ENCODE data around the gene SULT2B1. TPM values are rescaled to one million over a fixed set of nuclear protein-coding genes. Genes with fewer than 3 reads are reported as not detected.
A peak's percentile ranks its signal among the peaks of the same experiment; 100 is the strongest.

SULT2B1 gene
- polyA plus RNA-seq, 1 experiment, result 0.25 TPM

DNA sequence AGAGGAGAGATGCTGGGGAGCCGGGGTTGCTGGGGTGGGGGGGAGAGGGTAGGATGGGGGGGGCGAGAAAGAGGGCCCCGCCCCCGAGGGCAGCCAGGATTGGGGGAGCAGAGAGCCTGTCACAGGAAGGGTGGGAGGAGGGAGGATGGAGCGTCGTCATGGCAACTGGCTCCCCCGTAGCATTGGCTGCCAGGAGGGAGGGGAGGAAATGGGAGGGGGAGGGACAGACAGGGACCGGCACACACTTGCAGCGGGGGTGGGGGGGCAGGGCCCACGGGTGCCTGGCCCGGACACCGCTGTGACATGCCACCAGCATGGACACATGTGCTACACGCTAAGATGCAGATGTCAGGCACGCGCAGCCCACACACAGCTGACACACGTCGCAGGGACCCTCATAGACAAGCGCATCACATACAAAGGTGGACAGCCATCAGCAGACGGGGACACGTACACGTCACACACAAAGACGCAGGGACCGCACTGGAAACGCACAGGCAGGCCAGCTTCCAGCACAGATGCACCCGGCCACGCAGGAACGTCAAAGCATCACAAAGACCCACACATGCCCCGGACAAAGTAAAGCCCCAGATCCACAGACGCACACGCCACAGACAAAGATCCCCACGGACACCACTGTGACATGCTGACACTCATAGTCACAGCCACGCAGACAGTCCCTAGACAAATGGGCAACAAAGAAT, 40.0 kb upstream of the SULT2B1 start, which contains the start of gene LMTK3:
Gene LMTK3 (minus strand): TSS at position 36 of the 704 bp plus-strand sequence. CDS start 259 bp downstream, outside the sequence.
- Histone ChIP-seq H3K27me3 (ENCODE audit: control insufficient read depth, insufficient read depth, low read length) (peaks cover 21% of the 10 kb centered on the region), H3K36me3 (ENCODE audit: control insufficient read depth, insufficient read depth, low read length) (no peaks in the 10 kb centered on the region), H3K4me3 (ENCODE audit: low read depth, low read length) (peak within 1 kb of the TSS; percentile 7; the same call in 1 of the 2 replicates)
- no peak for DNase-seq (ENCODE audit: low read depth)
- TF ChIP-seq, protein P1, sequence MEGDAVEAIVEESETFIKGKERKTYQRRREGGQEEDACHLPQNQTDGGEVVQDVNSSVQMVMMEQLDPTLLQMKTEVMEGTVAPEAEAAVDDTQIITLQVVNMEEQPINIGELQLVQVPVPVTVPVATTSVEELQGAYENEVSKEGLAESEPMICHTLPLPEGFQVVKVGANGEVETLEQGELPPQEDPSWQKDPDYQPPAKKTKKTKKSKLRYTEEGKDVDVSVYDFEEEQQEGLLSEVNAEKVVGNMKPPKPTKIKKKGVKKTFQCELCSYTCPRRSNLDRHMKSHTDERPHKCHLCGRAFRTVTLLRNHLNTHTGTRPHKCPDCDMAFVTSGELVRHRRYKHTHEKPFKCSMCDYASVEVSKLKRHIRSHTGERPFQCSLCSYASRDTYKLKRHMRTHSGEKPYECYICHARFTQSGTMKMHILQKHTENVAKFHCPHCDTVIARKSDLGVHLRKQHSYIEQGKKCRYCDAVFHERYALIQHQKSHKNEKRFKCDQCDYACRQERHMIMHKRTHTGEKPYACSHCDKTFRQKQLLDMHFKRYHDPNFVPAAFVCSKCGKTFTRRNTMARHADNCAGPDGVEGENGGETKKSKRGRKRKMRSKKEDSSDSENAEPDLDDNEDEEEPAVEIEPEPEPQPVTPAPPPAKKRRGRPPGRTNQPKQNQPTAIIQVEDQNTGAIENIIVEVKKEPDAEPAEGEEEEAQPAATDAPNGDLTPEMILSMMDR (IDR thresholded peaks at IDR 0.05; ENCODE audit: insufficient read depth, low read depth, low read length), result no peak
- ChIA-PET CTCF (interaction anchor here (0.9 kb wide), 1 partner anchor 75 kb away, joined by 3 read pairs; no protein-coding TSS in a partner anchor), POLR2A (no interaction called here)

- Histone ChIP-seq H3K36me3 (ENCODE audit: control insufficient read depth, insufficient read depth, low read length) (no peaks in the 10 kb centered on the region), H3K27me3 (ENCODE audit: control insufficient read depth, insufficient read depth, low read length) (peaks cover 21% of the 10 kb centered on the region), H3K4me3 (ENCODE audit: low read depth, low read length) (no peak overlapping the region)
- TF ChIP-seq, protein P1 (IDR thresholded peaks at IDR 0.05; ENCODE audit: insufficient read depth, low read depth, low read length), result no peak
- ChIA-PET CTCF (interaction anchor here (0.9 to 1.6 kb wide), 2 partner anchors 72 to 74 kb away, joined by 3 to 6 read pairs; no protein-coding TSS in a partner anchor), POLR2A (no interaction called here)
- no peak for DNase-seq (ENCODE audit: low read depth)
These were observed 39.3 kb upstream of the SULT2B1 start for GRCh38 chr19:48512504-48513288.

DNA sequence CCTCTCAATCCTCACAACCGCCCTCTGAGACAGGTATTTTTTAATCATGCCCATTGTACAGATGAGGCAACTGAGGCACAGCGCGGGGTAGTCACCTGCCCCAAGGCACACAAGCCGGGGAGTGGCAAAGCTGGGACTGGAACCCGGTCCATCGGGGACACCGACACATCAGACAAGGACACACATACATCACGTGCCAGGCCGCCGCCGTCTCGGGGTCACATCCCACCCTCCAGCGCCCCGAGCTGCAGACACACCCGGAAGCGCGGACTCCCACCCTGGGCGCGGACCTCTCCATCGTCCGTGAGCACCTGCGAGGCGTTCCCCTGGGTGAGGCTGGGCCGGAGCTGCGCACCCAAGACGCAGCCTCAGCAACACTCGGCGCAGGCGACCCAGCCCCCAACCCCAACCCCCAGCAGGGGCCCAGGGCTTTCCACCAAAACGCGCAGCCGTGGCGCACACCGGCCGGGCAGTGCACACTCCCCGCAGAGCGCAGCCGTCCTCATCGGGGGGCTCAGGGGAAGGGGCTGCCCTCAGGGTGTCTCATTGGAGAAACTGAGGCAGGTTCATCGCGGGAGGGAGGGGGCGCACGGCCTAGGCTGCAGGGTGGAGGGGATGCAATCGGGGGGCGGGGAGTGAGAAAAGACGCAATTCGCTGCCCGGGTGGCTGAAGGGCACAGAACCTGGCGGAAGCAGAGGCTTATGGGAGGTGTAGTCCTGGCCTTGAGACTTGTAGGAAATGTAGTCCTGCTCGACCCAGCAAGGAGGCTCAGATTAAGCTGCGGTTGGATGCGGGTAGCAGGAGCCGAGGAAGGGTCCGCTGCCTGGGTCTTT, 38.5 kb upstream of the SULT2B1 start:
- CTCF ChIA-PET, result interaction anchor here (0.6 to 1.6 kb wide), 2 partner anchors 9 to 71 kb away, joined by 3 to 6 read pairs; no protein-coding TSS in a partner anchor
- POLR2A ChIA-PET, result interaction anchor here (0.6 kb wide), 1 partner anchor 20 kb away, joined by 3 read pairs; no protein-coding TSS in a partner anchor
- no peaks in the 10 kb centered on the region for H3K36me3 ChIP-seq (ENCODE audit: control insufficient read depth, insufficient read depth, low read length)
- TF ChIP-seq, protein P1 (IDR thresholded peaks at IDR 0.05; ENCODE audit: insufficient read depth, low read depth, low read length), result no peak
- H3K4me3 ChIP-seq (ENCODE audit: low read depth, low read length), result peak overlapping the region; percentile 67
- DNase-seq (ENCODE audit: low read depth), result no peak
- H3K27me3 ChIP-seq (ENCODE audit: control insufficient read depth, insufficient read depth, low read length), result peaks cover 21% of the 10 kb centered on the region

- TF ChIP-seq, protein P1 (IDR thresholded peaks at IDR 0.05; ENCODE audit: insufficient read depth, low read depth, low read length), result no peak
- CTCF ChIA-PET, result interaction anchor here (0.6 to 1.6 kb wide), 2 partner anchors 9 to 71 kb away, joined by 3 to 6 read pairs; no protein-coding TSS in a partner anchor
- DNase-seq (ENCODE audit: low read depth), result no peak
- Histone ChIP-seq H3K4me3 (ENCODE audit: low read depth, low read length) (no peak overlapping the region), H3K36me3 (ENCODE audit: control insufficient read depth, insufficient read depth, low read length) (no peaks in the 10 kb centered on the region), H3K27me3 (ENCODE audit: control insufficient read depth, insufficient read depth, low read length) (peaks cover 21% of the 10 kb centered on the region)
- POLR2A ChIA-PET, result interaction anchor here (0.6 kb wide), 1 partner anchor 21 kb away, joined by 3 read pairs; no protein-coding TSS in a partner anchor
These were observed 37.9 kb upstream of the SULT2B1 start for GRCh38 chr19:48514123-48514458.
